IPS-18a (cell line): ENCODE results near the gene BLOC1S5.

ENCODE experiments used
- H3K27ac ChIP-seq: one replicate; pipeline ENCODE4 v1.5.1; 2013; ENCODE audit warnings: low read length
- H3K27me3 ChIP-seq: one replicate; pipeline ENCODE4 v1.6.1; 2013; ENCODE audit warnings: mild to moderate bottlenecking, low read length; ENCODE audit not compliant: control insufficient read depth, insufficient read depth
- H3K36me3 ChIP-seq: one replicate; pipeline ENCODE4 v1.6.1; 2013; ENCODE audit warnings: low read depth, low read length; ENCODE audit not compliant: control insufficient read depth
- H3K4me1 ChIP-seq: one replicate; pipeline ENCODE4 v1.6.1; 2013; ENCODE audit warnings: low read depth, low read length; ENCODE audit not compliant: control insufficient read depth
- H3K4me3 ChIP-seq: one replicate; pipeline ENCODE4 v1.5.1; 2013; ENCODE audit warnings: low read length
- H3K9ac ChIP-seq: one replicate; pipeline ENCODE4 v1.6.1; 2013; ENCODE audit warnings: mild to moderate bottlenecking, low read length, moderate library complexity
- H3K9me3 ChIP-seq: one replicate; pipeline ENCODE4 v1.6.1; 2013; ENCODE audit warnings: low read depth, low read length; ENCODE audit not compliant: control insufficient read depth

BLOC1S5 gene

DNA sequence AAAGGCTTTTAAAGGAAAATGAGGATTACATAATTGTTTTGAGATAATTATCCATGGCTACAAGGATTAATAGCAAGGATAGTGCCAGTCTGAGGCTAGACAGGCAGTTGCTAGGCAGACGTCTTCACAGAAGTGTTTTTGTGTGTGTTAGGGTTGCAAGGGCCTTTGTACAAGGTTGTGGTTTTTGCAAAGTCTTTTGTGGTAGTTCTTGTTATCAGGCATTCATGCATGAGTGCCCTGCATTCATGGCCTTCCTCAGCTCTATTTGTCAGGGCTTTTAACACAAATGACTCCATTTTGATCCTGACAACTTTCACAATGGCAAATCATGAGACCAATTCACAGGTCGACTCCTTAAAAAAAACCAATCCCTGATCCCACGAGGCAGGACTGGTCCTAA, 85.5 kb downstream of the BLOC1S5 start:
- Histone ChIP-seq H3K4me1 (no peaks in the 10 kb centered on the region), H3K27me3 (no peaks in the 10 kb centered on the region), H3K4me3 (no peak overlapping the region), H3K9me3 (no peaks in the 10 kb centered on the region), H3K9ac (no peak overlapping the region), H3K27ac (no peak overlapping the region), H3K36me3 (no peaks in the 10 kb centered on the region)

DNA sequence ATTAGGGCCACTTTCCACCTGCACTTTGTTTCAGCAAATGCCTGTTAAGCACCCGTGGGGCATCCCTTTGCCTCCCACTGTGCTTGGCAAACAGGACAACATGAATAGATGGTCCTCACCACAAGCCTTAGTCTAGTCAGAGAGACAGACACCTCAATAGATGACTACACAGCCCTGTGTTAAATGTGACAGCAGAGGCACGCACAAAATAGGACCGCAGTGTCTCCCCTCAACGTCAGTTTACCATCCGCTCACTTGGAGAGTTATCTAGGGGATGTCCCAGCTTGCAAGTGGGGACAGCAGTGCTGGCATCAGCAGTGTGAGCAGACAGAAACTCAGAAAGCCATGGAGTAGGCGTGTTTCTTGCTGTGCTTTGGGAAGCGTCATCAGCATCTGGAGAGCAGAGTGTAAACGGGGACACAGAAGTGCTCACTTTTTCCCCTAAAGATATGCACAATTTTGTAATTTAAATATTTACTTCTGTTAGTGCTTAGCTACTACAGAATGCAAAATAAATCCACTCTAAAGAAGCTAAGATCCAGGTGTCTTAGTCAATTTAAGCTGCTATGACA, 87.6 kb downstream of the BLOC1S5 start:
- H3K27ac ChIP-seq = no peak overlapping the region
- no peaks in the 10 kb centered on the region for H3K4me1 ChIP-seq
- no peak overlapping the region for H3K4me3 ChIP-seq
- no peak overlapping the region for H3K9ac ChIP-seq
- no peaks in the 10 kb centered on the region for H3K36me3 ChIP-seq
- no peaks in the 10 kb centered on the region for H3K9me3 ChIP-seq
- no peaks in the 10 kb centered on the region for H3K27me3 ChIP-seq

DNA sequence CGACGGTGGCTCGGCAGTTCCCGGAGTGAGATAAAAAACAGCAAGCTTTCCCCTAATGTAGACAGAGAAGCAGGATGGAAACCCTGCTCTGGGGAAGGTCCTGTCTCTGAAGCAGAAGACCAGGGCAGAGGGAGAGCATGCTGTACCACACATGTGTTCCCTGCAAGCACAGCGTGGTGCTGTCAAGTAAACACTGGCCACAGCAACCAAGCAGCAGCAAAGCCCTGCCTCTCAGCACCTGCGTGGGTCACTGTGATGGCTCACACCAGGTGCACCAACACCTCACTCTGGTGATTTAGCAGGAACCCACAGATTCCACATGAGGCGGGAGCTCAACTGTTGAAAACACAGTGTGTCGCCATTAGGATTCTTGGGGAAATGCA, 88.4 kb downstream of the BLOC1S5 start:
- Histone ChIP-seq H3K27me3 (no peaks in the 10 kb centered on the region), H3K4me1 (no peaks in the 10 kb centered on the region), H3K36me3 (no peaks in the 10 kb centered on the region), H3K9me3 (peaks cover 2% of the 10 kb centered on the region), H3K9ac (no peak overlapping the region), H3K4me3 (no peak overlapping the region), H3K27ac (no peak overlapping the region)

DNA sequence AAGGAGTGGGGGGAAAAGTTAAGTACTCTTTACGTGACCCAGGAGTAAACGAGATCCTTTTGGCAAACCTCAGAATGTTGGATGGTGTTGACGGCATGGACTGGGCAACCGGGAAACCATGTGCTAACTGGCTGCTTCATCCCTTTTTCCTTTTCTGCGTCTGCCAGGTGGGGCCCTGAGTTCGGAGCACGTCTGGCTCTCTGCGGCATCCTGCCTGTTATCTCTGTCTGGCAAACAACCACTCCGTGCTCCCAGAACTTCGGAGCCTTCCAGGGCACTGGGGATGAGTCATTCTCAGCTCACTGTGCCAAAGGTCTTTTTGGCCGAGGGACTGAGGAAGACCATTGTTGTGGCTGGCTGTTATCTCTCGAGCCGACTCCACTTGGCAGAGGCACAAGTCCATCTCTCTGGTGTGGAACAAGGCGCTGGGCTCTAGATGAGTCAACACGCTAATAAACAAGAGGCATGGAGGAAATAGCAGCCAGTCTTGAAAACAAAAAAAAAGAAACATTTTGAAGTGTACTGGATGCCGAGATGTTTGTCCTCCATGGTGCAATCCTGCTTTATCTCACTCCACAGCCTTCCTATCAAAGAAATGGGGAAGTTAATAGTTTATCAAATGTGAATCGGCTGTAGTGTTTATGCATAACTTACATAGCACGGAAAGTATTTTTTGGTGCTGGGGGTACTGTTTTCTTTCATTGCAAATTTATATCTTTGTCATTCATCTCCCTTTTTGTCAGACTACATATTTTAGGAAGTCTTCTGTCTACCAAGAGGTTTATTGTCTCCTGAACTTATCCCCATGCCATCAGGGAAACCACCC, 89.0 kb downstream of the BLOC1S5 start:
- no peaks in the 10 kb centered on the region for H3K27me3 ChIP-seq
- H3K4me3 ChIP-seq = no peak overlapping the region
- H3K9me3 ChIP-seq = peaks cover 4% of the 10 kb centered on the region
- H3K36me3 ChIP-seq = no peaks in the 10 kb centered on the region
- no peak overlapping the region for H3K27ac ChIP-seq
- H3K9ac ChIP-seq = no peak overlapping the region
- H3K4me1 ChIP-seq = no peaks in the 10 kb centered on the region

DNA sequence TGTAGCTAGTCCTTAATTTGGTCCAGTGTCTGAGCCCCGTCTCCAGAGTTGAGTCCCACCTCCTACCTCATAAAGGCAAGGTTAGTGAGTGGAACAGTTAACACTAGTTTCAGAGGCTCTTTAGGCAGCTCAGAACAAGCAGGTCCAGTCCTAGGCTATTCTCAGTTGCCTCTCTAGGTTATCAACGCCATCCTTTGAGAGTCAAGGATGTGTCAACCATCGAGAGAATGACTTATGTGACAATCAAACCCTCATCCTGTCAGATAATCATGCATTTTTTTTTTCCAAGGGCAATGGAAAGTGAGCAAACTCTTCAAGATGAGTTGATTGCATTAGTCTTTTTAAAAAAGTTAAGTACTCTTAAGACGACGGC, 89.6 kb downstream of the BLOC1S5 start:
- Histone ChIP-seq H3K36me3 (no peaks in the 10 kb centered on the region), H3K9me3 (peaks cover 10% of the 10 kb centered on the region), H3K27ac (no peak overlapping the region), H3K9ac (no peak overlapping the region), H3K4me3 (no peak overlapping the region), H3K27me3 (no peaks in the 10 kb centered on the region), H3K4me1 (no peaks in the 10 kb centered on the region)

DNA sequence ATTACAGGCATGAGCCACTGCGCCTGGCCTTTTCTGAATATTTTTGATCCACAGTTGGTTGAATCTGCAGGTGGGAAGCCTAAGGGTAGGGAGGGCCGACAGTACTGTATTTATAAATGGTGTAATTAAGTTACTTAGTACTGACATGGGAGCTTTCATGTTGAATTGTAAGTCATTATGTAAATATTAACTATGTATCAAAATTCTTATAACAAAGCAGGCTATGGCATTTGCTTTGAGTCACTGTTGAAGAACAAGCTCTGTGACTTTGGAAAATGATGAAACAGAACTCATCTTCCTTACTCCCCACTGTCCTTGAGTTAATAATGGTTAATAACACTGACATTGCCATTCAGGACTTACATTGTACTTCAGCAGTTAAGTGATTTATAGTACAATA, 90.6 kb downstream of the BLOC1S5 start:
- H3K4me1 ChIP-seq = no peaks in the 10 kb centered on the region
- H3K9me3 ChIP-seq = peaks cover 12% of the 10 kb centered on the region
- no peak overlapping the region for H3K9ac ChIP-seq
- no peak overlapping the region for H3K27ac ChIP-seq
- H3K27me3 ChIP-seq = no peaks in the 10 kb centered on the region
- no peak overlapping the region for H3K4me3 ChIP-seq
- no peaks in the 10 kb centered on the region for H3K36me3 ChIP-seq

DNA sequence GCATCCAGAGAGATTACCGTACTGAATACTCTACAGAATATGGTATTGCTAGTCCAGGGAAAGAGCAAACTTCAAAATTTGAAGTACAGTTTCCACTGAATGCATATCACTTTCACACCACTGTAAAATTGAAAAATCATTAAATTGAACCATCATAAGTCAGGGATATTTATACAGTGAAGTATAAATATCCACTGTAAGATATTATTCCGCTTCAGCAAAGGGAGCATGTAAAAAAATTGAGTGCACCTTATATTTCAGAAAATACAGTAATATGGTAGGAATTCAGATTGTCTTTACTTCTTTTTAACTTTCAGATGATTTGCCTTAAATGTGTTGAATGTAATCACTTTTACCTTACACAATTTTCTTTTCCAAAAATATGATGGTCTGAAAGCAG, 92.7 kb downstream of the BLOC1S5 start:
- no peak overlapping the region for H3K4me3 ChIP-seq
- no peak overlapping the region for H3K9ac ChIP-seq
- no peaks in the 10 kb centered on the region for H3K36me3 ChIP-seq
- no peak overlapping the region for H3K27ac ChIP-seq
- peaks cover 12% of the 10 kb centered on the region for H3K9me3 ChIP-seq
- H3K27me3 ChIP-seq = no peaks in the 10 kb centered on the region
- no peaks in the 10 kb centered on the region for H3K4me1 ChIP-seq

DNA sequence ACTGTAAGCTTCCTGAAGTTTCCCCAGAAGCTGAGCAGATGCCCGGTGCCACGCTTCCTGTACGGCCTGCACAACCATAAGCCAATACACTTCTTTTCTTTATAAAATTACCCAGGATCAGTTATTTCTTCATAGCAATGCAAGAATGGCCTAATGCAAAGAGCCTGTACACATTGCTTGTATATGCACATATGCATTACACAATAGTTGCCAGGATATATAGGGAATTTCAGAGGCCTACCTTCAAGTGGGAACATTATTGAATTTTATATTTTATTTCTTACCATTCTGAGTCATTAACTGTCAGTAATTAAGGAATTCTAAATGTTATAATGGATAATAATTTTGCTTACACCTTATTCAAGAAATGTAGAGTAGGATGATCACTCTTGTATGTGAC, 93.6 kb downstream of the BLOC1S5 start:
- H3K4me1 ChIP-seq = no peaks in the 10 kb centered on the region
- no peaks in the 10 kb centered on the region for H3K27me3 ChIP-seq
- no peak overlapping the region for H3K27ac ChIP-seq
- no peak overlapping the region for H3K9ac ChIP-seq
- no peaks in the 10 kb centered on the region for H3K36me3 ChIP-seq
- H3K4me3 ChIP-seq = no peak overlapping the region
- peaks cover 12% of the 10 kb centered on the region for H3K9me3 ChIP-seq
